Subcutaneous adipose tissue (tissue), 4 donors: ENCODE measurements around the gene ATG10. TPM values are rescaled to one million over a fixed set of nuclear protein-coding genes. Genes with fewer than 3 reads are reported as not detected.

Source experiments
- total RNA-seq, 4 donors: library from RNA; depleted of rRNA; stranded (reverse); fragments of >200 nt; gene quantifications; one replicate each; pipeline ENCODE4 v1.1.0, GENCODE V29; 2016
- TF ChIP-seq, protein P1 (sequence below): fragments of 450-650 bp; IDR thresholded peaks from one replicate; pipeline ENCODE4 v1.5.1; 2016; ENCODE audit warnings: low read depth, mild to moderate bottlenecking, control low read depth, antibody characterized with exemption, moderate library complexity

The ATG10 gene
- total RNA-seq, 4 donors from 2014 or later = 7.0 to 17.9 (median 7.6) TPM

- TF ChIP-seq, protein P1, sequence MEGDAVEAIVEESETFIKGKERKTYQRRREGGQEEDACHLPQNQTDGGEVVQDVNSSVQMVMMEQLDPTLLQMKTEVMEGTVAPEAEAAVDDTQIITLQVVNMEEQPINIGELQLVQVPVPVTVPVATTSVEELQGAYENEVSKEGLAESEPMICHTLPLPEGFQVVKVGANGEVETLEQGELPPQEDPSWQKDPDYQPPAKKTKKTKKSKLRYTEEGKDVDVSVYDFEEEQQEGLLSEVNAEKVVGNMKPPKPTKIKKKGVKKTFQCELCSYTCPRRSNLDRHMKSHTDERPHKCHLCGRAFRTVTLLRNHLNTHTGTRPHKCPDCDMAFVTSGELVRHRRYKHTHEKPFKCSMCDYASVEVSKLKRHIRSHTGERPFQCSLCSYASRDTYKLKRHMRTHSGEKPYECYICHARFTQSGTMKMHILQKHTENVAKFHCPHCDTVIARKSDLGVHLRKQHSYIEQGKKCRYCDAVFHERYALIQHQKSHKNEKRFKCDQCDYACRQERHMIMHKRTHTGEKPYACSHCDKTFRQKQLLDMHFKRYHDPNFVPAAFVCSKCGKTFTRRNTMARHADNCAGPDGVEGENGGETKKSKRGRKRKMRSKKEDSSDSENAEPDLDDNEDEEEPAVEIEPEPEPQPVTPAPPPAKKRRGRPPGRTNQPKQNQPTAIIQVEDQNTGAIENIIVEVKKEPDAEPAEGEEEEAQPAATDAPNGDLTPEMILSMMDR = no peak
Measured at GRCh38 chr5:82111191-82111590, 139.4 kb downstream of the ATG10 start.

GRCh38 chr5:82115858-82116257, 144.0 kb downstream of the ATG10 start:
- TF ChIP-seq, protein P1 = no peak

DNA sequence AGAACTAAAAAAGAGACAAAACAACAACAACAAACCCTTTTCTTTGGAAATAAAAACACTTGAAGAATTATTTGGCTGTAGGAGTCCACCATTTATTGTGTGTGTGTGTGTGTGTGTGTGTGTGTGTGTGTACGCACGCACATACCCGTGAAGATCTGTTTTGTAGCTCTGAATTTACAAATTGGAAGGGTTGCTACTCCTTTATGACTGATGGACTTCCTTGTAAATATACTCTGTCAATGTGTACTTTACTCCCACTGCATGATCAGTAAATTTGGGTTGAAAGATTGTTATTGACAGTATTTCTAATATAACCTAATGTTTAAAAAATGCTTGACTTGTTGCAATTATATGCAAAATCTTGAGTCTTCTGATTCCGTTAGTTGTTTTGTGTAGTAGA, 148.1 kb downstream of the ATG10 start:
- TF ChIP-seq, protein P1 = no peak

- TF ChIP-seq, protein P1 = no peak
Measured at GRCh38 chr5:82129723-82130285, 158.0 kb downstream of the ATG10 start.

DNA sequence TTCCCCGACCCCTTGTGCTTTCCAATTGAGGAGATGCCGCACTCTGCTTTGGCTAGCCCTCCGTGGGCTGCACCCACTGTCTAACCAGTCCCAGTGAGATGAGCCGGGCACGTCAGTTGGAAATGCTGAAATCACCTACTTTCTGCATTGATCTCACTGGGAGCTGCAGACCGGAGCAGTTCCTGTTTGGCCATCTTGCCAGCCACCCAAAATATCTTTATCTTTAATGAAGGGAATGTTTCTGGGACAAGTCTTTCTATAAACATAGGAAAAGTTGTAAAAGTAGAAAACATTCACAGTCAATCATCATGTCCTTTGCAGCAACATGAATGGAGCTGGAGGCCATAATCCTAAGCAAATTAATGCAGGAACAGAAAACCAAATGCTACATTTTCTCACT, 158.8 kb downstream of the ATG10 start:
- TF ChIP-seq, protein P1 = no peak

- TF ChIP-seq, protein P1 = no peak
Measured at GRCh38 chr5:82137205-82137604, 165.4 kb downstream of the ATG10 start.

DNA sequence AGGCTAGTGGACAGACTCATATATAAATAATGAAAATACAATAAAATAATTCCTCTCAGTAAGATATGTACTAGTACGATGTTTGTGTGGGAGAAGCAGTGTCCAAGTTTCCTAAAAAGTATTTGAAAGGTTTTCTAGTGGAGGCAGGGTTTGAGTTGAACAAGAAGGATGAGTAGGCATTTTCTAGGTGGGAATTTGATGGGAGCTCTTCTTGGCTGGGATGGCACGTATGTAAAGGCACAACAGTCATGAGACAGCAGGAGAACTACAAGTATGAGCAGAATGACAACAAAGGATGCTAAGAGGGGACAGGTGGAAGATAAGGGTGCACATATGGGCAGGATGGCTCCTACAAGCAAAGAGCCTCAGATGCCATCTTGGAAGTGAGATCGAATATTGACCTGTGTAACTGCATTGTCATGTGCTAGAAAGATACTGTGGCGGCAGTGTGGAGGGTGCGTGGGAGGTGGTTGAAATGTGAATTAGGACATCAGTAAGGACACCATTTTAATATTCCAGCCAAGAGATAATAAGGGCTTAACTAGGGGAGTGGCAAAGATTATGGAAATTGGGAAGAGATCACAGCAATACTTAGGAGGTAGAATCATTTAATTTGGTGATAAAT, 170.5 kb downstream of the ATG10 start:
- TF ChIP-seq, protein P1 = no peak
